SK-N-SH (cell line): ENCODE data around the gene ADAMTS9.

Source experiments
- TF ChIP-seq, protein P1 (sequence below): IDR thresholded peaks from 2 replicates; pipeline ENCODE4 v1.4.0; 2012; ENCODE audit warnings: low read depth
- TF ChIP-seq, protein P2 (sequence below): fragments of 200-600 bp; sonication (generic); IDR thresholded peaks from 2 replicates; pipeline ENCODE4 v1.6.1; 2017; ENCODE audit warnings: antibody characterized with exemption, mild to moderate bottlenecking, moderate library complexity
- TF ChIP-seq, protein P3 (sequence below): IDR thresholded peaks from 2 replicates; pipeline ENCODE4 v1.6.1; 2012; ENCODE audit warnings: mild to moderate bottlenecking, low read depth, low read length, moderate library complexity
- TF ChIP-seq, protein P4 (sequence below): IDR thresholded peaks from 2 replicates; pipeline ENCODE4 v1.4.0; 2012; ENCODE audit warnings: low read depth, borderline replicate concordance

DNA sequence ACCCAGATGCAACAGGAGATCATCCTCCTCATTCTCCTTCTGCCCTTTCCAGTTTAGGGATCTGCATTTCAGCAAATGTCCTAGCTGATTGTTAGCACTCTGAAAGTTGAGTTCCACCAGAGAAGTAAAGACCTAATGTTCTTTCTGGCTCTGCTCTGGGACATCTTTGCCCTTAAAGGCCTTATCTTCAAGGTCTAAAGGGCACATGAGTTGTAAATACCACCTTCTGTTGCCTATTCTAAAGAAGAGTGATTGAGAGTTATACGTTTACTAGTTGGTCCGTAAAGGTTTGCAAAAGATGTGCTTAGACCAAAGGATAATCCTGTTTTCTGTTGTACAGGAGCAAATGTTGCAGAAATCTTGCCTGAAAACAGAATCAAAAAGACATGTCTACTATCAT lies 151.6 kb downstream of the ADAMTS9 start:
- TF ChIP-seq, protein P1, sequence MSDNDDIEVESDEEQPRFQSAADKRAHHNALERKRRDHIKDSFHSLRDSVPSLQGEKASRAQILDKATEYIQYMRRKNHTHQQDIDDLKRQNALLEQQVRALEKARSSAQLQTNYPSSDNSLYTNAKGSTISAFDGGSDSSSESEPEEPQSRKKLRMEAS: no peak
- TF ChIP-seq, protein P2, sequence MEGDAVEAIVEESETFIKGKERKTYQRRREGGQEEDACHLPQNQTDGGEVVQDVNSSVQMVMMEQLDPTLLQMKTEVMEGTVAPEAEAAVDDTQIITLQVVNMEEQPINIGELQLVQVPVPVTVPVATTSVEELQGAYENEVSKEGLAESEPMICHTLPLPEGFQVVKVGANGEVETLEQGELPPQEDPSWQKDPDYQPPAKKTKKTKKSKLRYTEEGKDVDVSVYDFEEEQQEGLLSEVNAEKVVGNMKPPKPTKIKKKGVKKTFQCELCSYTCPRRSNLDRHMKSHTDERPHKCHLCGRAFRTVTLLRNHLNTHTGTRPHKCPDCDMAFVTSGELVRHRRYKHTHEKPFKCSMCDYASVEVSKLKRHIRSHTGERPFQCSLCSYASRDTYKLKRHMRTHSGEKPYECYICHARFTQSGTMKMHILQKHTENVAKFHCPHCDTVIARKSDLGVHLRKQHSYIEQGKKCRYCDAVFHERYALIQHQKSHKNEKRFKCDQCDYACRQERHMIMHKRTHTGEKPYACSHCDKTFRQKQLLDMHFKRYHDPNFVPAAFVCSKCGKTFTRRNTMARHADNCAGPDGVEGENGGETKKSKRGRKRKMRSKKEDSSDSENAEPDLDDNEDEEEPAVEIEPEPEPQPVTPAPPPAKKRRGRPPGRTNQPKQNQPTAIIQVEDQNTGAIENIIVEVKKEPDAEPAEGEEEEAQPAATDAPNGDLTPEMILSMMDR: no peak
- TF ChIP-seq, protein P3, sequence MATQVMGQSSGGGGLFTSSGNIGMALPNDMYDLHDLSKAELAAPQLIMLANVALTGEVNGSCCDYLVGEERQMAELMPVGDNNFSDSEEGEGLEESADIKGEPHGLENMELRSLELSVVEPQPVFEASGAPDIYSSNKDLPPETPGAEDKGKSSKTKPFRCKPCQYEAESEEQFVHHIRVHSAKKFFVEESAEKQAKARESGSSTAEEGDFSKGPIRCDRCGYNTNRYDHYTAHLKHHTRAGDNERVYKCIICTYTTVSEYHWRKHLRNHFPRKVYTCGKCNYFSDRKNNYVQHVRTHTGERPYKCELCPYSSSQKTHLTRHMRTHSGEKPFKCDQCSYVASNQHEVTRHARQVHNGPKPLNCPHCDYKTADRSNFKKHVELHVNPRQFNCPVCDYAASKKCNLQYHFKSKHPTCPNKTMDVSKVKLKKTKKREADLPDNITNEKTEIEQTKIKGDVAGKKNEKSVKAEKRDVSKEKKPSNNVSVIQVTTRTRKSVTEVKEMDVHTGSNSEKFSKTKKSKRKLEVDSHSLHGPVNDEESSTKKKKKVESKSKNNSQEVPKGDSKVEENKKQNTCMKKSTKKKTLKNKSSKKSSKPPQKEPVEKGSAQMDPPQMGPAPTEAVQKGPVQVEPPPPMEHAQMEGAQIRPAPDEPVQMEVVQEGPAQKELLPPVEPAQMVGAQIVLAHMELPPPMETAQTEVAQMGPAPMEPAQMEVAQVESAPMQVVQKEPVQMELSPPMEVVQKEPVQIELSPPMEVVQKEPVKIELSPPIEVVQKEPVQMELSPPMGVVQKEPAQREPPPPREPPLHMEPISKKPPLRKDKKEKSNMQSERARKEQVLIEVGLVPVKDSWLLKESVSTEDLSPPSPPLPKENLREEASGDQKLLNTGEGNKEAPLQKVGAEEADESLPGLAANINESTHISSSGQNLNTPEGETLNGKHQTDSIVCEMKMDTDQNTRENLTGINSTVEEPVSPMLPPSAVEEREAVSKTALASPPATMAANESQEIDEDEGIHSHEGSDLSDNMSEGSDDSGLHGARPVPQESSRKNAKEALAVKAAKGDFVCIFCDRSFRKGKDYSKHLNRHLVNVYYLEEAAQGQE: no peak
- TF ChIP-seq, protein P4, sequence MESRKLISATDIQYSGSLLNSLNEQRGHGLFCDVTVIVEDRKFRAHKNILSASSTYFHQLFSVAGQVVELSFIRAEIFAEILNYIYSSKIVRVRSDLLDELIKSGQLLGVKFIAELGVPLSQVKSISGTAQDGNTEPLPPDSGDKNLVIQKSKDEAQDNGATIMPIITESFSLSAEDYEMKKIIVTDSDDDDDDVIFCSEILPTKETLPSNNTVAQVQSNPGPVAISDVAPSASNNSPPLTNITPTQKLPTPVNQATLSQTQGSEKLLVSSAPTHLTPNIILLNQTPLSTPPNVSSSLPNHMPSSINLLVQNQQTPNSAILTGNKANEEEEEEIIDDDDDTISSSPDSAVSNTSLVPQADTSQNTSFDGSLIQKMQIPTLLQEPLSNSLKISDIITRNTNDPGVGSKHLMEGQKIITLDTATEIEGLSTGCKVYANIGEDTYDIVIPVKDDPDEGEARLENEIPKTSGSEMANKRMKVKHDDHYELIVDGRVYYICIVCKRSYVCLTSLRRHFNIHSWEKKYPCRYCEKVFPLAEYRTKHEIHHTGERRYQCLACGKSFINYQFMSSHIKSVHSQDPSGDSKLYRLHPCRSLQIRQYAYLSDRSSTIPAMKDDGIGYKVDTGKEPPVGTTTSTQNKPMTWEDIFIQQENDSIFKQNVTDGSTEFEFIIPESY: no peak
